ENCODE results near the gene ZNF143.

GRCh38 chr11:9533058-9533457, 72.2 kb downstream of the ZNF143 start:
- TF ChIP-seq POLR2A (IDR thresholded peaks at IDR 0.05) (no peak), CTCF (IDR thresholded peaks at IDR 0.05 in 8 of 11, conservative IDR thresholded peaks at IDR 0.05 in 3 of 11) (no peak)
